ENCODE results near the gene LIMS2.

The LIMS2 gene

DNA sequence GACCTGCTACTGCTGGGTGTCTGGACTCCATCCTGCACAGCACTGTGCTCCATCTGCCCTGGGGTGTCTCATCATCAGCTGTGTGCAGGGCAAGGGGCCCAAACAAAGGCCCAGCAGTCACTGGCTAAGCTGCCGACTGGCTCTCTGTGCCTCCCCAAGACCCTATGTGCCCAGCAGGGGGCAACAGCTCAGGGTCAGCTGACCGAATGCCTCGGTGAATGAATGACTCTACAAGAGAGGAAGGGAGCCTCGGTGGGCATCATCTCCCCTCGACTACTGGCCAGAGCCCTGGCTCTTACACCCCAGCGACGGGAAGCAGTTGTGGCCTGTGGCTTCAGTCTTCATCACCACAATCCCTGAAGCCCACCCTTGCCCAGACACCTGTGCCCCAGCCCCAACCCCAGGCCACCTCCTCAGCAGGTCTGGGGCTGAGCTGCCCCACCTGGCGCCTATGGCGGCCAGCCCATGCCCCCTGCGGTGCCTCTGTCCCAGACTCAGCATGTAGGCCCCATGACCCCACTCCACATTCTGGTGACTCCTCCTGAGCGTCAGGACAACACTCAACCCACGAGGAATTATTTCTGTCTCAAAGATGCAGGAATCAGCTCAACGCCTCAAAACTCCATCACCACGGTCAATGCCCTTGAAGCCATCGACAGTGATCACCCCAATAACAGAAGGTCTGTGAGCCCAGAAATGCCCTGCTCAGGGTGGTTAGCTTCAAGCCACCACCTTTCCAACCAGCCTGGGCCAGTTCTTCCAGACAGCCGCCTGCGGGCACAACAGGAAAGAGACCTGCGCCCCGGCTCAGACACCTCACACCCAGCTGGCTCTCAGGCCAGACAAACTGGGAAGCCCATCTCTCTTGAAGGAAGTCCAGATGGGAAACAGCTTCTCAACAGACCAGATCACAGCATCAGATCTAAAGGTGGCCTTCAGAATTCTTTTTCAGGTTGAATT, 31.0 kb downstream of the LIMS2 start:
- DNase-seq: no peak

DNA sequence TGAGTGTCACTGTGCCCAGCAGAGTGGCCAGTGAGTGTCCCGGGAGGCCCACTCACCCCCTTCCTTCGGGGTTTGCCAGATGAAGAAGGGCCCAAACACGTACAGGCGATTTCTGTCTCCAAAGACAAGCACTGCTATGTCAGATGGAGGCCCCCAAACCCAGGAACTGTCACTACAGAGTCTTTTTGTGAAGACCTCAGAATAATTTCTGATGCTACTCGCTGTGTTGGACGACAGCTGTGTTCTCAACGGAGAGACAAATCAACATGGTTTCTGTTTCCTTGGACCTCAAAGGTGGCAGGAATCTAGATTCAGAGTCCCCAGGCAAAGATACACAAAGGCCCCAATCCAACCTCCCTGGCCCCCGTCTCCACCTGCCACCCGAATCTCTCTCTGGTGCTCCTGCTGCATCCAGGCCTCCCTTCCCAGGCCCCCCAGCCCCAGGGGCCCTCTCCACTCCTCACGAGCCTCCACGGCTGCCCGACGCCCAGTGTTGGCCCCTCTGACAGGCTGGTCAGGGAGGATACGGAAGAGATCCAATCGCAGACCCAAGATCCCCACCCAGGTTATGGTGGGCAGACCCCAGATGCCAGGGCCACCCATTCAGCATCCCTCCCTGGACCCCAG, 31.8 kb downstream of the LIMS2 start:
- DNase-seq: no peak

DNA sequence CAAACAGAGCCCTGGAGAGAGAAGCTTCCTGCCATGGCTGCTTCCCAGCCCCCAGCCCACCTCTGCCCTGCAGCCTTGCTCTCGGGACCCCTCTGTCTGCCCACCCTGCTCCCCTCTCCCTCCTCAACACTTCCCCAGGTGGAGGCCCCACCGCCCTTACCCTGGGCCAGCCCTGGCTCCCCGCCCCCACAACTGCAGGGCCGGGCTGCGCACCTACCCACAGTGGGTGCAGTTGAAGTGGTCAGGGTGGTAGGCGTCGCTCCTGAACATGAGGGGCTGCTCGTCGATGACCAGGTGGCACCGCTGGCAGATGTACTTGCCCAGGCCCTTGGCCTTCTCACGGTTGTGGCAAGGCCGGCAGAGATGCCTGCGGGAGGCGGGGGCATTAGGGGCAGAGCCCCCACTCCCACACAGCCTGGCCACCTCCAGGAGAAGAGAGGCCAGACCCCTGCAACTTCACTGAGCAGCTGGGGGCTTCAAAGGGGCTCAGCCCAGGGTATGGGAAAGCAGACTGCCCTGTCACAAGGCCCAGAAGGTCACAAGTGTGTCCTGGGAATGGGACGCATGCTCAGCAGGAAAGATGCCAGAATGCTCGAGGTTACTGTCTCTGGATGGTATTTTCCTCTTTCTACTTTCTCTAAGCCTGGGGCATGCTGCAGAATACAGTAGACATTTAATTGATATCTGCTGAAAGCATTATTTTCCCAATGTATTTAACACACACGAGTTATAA, 32.5 kb downstream of the LIMS2 start:
- DNase-seq: no peak

DNA sequence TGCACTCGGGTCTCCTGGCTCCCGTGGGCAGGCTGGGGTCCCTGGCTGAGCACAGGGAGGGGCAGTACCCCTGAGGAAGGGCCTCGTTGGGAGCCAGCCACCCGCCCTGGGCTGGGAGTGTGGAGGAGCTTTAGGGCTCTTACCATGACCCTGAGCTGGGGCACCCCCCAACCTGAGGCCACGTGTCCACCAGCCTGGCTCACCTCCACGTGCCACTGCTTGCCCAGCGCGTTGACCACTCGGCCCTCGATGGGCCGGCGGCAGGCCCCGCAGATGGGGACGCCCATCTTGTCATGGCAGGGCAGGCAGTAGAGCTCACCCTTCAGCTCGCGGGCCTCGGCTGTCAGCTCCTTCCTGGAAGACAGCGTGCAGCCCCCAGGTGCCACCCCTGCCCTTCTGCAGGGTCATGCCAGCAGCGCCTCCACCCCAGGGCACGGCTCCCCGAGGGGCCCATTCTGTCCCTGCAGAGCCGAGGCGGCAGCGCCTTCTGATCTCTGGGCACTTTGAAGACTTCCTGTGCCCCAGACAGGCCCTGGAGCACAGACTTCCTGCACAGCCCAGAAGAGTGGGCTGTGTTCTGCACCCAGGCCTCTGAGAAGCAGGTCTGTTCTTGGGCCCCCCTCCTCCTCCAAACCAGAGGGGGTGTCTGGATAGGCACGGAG, 33.4 kb downstream of the LIMS2 start:
- DNase-seq: no peak

DNA sequence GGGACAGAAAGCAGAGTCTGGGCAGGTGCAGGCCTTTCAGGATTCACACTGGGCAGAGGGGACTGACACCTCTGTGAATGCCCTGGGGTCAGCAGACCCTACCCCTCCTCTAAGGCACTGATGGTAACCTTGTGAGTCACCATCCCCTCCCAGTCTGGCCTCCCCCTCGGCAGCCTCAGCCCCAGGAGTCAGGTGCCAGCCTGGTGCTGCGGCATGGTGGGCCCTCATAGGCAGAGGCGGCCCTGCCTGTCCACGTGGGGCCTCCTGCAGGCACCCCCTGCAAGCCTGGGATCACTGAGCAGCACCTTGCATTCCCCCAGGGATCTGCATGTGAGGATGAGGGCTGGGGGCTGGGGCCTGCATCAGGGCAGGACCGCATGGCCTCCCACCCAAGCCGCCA, 34.2 kb downstream of the LIMS2 start:
- no peak for DNase-seq

DNA sequence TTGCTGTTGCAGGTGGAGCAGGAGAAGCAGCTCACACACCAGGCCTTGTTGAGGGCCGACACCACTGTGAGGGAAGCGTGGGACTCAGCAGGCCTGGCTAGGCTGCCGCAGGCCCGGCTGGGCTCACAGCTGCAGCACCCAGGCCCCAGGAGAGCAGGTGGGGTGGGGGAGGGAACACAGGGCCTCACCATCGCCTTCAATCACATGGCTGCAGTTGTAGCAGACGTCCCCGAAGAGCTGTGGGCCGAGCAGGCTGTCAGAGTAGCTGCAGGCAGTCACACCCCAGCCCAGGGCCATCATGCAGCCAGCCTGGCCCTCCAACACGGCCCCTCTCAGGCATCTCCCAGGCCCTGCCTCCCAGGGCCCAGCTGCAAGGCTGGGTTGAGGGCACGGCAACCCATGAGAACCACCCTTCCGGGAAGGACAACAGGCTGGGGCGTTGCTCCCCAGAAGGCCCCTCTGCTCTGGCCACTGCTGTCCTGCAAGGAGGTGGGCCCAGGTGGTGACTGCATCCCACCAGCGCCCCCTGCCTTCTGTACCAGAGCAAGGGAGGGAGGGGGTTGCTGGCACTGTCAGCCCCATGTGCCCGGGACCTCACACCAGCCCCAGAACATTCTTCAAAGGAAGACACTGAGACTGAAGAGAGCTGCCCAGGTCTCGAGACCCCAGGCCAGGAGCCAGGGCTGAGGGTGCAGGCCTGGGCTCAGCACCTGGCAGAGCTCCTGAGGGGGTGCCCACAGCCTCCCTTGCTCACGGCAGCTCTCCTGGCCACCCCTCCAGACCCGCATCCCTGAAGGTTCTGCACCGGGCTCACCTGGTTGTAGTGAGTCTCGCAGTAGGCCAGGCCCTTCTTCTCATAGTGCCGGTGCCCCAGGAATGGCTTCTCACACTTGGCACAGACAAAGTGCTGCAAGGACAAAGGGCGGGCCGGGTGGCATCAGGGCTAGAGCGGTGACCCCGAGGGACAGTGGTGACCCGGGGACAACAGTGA, 35.0 kb downstream of the LIMS2 start:
- no peak for DNase-seq

DNA sequence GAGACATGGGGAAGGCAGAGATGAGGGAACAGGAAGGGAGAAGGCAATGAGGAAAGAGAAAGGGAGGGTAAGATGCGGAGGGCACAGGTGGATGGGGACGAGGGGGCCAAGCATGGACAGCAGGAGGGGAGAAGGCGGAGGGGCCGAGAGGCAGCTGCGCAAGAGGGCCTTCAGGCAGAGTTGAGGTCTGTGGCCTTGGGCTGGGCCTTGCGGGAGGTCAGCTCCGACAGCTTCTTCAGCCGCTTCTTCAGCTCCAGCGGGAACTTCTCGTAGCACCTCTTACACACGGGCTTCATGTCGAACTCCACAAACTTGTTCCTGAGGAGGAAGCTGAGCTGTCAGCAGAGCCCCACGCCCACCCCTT, 36.2 kb downstream of the LIMS2 start:
- DNase-seq: no peak

DNA sequence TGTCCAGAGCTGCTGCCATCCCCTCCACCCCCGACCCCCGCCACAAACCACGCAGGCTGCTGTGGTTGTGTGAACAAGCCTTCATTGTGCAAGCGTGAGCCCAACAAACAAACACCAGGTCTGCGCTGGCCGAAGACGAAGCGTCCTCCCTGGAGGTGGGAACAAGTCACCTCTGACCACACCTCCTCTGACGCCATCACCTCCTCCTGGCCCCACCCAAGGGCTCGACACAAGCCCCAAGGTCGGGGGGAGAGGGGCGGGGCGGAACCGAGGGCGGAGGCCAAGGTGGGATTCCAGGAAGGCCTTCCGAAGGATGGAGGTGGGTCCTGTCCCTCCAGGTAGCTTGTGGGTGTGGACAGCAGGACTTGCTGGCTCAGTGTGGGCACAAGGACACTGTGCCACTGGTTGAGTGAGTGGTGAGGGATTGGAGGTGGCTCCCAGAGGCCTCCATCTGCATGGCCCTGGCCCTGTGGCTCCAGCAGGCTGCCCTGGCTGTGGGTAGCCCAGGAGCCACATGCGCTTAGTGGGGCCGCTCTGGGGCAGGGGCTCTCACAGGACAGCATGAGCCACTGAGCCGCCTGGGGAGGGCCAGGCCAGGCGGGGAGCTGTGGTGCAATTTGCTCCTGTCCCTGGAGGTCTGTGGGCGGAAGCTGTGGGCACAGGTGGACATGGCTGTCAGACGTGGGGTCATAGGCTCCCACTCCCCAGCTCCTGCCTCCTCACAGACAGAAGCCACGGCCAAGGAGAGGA, 36.8 kb downstream of the LIMS2 start:
- no peak for DNase-seq

DNA sequence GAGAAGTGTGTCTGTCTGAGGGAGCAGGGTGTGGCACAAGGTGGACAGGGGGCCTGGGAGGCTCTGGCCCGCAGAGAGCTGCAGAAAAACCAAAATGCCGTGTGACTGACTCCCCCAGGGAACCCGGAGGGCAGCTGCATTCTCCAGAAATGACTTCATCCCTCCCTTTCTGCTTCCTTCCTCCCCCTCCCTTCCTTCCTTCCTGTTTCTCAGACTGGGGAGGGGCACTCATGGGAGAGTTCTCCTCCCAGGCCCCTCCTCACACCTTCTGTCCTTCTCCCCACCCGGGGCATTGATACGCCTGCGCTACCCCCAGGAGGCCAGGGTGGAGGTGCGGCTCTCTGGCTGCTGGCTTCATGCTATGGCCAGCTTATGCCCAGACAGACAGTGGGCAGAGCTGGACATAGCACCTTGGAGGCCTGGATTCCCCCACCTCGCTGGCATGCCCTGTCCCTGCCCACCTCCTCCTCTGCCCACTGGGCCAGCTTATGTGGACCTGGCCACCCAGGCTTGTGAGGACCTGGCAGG, 37.5 kb downstream of the LIMS2 start:
- DNase-seq: no peak

DNA sequence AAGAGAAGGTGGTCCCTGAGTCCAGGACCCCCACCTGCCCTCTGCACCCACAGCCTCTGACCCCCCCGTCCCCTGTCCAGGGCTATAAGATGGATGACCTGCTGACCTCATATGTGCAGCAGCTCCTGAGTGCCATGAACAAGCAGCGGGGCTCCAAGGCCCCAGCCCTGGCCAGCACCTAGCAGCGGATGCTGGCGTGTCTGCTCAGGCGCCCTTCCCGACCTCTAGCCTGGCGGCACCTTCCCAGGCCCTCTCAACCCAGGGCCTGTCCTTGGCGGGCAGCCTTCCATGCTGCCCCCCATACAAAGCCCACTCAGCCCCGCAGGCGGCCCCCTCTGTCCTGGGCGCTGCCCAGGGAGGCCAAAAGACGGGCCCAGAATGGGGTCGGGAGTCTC, 38.1 kb downstream of the LIMS2 start:
- DNase-seq: no peak

DNA sequence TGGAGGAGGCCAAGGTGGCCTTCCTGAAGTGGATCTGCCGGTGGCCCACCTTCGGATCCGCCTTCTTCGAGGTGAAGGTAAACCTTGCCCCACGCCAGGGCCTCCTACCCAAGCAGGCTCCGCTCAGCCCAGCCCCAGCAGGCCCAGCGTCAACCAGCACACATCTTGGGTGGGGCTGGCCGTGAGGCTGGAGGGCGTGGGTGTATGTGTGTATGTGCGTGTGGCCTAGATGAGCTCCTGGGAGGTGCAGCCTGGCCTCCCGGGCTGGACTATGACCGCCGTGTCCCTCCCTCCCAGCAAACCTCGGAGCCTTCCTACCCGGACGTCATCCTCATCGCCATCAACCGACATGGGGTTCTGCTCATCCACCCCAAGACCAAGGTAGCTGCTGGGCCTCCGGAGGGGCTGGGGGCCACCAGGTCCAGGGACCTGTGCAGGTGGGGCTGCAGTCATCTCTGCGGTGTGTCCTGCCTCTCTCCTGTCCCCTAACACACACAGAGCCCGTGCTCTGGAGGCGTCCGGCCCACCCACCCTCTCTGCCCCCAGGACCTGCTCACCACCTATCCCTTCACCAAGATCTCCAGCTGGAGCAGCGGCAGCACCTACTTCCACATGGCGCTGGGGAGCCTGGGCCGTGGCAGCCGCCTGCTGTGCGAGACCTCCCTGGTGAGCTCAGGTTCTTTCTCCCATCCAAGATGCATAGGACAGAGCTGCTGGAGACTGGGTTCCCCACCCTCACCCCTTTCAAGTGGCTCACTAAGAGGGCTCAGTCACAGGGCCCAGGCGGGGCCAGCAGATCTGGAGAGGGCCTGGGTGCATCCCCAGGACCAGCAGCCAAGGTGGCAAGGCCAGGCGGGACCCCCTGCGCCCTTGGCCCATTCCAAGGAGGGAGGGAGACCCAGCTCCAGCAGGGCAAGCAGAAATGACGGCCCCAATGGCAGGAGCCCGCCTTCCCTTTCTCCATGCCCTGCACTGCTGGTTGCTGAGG, 38.8 kb downstream of the LIMS2 start:
- DNase-seq: no peak

DNA sequence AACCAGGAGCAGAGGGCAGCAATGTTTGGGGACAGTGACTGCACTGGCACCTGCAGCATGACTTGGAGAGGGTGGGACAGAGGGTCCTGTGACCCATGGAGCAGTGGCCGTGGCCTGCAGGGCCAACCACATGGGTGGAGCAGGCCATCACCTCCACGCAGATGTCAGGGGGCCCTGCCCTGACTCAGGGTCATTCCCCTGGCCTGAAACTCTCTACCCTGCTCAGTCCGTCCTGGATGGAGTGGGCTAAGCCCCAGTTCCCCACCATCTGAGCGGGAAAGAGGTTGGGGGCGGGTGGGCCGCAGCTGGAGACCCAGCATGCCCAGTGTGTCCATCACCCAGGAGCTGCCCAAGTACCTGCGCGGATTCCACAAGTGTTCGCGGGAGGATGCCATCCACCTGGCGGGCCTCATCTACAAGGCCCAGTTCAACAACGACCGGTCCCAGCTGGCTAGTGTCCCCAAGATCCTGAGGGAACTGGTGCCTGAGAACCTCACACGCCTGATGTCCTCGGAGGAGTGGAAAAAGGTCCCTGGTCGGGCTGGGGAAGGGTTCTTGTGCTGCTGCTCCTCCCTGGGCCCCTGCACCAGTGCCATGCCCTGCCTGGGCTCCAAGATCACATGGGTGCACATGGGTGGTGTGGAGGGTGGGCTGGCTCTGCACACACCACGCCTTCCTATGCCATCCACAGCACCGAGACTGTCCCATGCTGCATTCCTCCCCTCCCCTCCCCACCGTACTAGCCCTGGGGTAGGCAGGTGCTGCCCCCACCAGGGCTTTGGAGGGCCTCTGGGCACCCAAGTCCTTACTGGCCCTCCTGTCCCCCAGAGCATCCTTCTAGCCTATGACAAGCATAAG, 39.7 kb downstream of the LIMS2 start:
- no peak for DNase-seq

DNA sequence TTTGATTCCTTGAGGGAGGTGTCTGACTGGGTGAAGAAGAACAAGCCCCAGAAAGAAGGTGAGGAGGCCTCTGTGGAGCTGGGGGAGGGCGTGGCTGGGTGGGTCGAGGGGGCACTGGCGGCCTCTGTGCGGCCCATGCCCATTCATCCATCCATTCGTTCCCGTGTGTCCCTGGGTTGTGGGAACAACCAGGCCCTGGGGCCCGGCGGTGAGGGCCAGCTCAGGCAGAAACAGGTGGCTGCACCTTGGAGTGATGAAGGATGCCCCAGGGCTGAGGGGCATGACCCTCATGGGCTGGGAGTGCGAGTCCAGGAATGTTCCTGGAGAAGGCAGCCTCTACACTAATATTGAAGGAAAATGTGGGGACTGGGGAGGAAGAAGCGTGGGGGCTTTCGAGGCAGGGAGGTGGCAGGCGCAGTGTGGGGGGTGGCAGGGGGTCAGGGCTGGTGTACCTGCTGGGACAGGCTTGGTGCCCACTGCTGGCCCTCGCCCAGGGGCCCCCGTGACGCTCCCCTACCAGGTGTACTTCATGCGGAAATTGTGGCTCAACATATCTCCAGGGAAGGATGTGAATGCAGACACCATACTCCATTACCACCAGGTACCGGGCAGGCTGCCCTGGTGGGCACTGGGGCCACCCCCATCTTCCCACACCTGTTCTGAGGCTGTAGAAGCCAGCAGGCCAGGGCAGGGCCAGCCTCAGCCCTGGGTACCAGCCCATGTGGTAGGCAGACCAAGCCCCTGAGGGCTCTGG, 40.5 kb downstream of the LIMS2 start:
- no peak for DNase-seq

DNA sequence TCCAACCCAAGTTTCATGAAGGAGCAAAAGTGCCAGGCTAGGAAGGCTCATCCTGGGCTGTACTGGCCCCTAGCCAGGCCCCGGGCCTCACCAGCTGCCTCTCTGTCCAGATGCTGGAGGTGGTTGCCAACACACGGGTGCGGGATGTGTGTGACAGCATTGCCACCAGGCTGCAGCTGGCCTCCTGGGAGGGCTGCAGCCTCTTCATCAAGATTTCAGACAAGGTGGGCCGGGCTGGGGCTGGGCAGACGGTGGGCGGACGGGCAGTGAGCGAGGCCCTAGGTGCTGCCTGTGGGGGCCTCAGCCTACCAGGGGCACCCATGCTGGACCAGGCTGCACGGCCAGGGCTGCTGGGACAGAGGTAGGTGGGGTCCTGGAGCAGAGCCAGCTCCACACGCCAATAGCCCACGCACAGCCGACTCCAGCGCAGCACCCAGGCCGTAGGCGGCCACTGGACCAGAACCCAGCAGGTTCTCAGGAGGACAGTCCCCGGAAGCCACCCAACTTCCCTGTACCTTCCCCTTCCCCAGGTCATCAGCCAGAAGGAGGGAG, 41.2 kb downstream of the LIMS2 start:
- no peak for DNase-seq

DNA sequence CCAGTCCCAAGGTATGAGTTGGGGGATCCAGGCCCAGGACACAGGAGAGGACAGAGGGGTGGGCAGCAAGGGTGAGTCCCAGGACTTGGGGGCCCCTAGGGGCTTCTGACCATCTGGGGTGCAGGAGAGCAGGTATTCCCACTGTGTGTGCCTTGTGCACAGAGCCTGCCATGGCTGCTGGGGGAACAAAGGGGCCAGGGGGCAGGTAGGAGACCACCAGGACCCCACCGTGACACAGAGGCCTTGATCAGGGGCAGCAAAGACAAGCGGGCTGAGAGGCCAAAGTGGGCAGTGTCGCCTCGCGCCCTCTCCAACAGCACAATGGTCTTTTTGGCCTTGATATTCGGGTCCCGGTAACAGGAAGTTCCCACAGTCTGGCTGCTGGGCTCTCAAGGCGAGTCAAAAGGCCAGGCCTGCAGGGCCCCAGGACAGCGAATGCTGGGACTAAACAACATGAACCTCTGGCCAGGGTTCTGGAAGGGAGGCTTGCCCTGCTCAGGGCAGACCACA, 41.7 kb downstream of the LIMS2 start:
- no peak for DNase-seq

DNA sequence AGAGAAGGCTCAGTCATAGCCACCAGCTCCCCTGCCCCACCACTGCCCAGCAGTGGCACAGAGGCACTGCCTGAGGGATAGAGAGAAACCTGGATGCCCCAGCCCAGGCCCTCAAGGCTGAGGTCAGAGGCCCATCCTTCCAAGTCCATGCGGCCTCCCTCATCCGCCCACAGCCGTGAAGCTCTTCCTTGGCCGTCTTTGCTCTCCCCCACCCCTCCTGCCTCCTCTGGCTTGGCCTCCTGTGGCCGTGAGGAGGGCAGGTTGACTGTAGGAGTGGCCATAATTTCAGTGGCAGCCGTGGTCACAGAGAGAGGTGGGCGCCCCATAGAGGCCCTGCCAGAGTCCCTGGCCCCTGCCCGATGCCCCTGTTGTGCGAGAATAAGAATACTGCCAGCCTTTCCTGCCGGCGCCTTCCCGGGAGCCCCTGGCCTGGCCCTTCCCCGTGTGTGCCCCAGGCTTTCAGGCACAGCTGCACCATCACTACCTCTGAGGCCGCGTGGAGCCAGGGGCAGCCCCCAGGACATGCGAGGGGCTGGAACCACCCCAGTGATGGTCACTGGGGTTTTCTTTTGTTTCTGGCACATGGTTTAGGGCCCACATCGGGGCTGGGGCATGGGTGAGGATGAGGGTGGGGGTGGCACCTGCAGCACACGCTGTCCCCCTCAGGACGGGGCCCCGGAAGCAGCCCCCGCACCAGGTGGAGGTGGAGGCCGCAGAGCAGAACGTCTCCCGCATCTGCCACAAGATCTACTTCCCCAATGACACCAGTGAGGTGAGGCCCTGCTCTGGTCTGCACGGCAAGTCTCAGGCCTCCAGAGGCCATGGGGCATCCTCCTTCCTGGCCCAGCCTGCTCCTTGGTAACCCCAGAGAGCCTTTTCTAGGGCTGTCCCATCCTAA, 42.5 kb downstream of the LIMS2 start:
- no peak for DNase-seq

Measured in NCI-H1092 (cell line).